GM18868 (cell line): ENCODE data around the gene TEAD4.
A peak's percentile ranks its signal among the peaks of the same experiment; 100 is the strongest.

Experiments
- ATAC-seq: cut with Tn5 transposase; IDR thresholded peaks from one replicate; pipeline ENCODE4 v1.9.1; 2021; ENCODE audit warnings: mild to moderate bottlenecking, moderate library complexity; ENCODE audit not compliant: unreplicated experiment

The TEAD4 gene

DNA sequence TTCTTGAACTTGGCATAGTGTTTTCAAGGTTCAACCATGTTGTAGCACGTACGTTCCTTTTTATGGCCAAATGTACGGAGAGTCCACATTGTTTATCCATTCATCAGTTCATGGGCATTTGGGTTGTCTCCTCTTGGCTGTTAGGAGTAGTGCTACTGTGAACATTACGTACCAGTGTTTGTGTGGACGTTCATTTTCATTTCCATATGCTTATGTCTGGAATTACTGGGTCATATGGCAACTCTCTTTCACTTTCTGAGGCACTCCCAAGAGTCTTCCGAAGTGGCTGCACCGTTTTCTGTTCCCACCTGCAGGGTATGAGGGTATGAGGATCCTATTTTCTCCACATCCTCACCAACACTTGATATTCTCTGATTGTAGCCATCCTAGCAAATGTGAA, 68.9 kb downstream of the TEAD4 start:
- ATAC-seq: no peak

DNA sequence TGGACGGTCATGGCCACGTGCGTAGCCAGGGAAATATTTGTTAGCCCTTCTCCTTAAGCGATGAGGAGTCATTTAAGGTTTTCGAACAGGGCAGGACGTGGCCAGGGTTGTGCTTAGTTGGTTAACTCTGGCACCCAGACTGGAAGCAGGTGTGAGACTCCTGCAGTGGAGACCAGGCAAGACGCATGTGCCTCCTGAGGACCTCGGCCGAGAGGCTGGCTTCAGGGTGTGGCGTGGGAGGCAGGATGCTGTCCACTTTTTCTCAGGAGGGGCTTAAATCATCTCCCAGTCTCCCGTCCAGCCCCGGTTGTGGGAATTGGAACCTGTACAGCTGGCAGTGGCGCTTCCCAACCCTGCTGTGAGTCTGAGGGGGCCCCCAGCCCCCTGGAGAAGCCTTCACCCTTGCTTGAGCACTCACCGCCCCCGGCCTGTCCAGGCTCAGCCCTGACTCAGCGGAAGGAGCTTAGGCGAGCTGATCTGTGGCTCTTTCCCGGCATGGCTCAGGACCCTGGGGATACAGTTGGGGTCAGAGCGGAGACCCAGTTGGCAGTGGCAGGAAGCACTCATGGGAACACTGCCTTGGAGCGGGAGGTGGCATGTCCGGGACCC, 71.7 kb downstream of the TEAD4 start:
- no peak for ATAC-seq

DNA sequence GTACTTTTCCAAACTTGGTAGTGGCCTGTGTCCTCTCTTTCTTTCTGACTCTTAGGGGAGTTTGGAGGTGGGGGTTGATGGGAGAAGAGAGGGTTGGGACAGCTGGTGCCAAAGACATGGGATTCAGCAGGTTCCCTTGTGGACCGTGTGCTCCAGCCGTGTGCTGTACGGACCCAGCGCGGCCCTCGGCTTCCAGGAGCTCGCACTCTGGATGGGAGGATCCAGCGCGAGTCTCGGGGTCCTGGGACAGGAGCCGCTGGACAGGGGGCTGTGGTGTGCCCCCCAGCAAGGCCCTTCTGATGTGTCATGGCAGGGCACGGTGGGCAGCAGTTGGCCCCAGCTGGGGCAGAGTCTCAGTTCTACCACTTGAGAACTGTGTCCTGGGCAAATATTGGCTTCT, 73.0 kb downstream of the TEAD4 start:
- ATAC-seq: no peak

DNA sequence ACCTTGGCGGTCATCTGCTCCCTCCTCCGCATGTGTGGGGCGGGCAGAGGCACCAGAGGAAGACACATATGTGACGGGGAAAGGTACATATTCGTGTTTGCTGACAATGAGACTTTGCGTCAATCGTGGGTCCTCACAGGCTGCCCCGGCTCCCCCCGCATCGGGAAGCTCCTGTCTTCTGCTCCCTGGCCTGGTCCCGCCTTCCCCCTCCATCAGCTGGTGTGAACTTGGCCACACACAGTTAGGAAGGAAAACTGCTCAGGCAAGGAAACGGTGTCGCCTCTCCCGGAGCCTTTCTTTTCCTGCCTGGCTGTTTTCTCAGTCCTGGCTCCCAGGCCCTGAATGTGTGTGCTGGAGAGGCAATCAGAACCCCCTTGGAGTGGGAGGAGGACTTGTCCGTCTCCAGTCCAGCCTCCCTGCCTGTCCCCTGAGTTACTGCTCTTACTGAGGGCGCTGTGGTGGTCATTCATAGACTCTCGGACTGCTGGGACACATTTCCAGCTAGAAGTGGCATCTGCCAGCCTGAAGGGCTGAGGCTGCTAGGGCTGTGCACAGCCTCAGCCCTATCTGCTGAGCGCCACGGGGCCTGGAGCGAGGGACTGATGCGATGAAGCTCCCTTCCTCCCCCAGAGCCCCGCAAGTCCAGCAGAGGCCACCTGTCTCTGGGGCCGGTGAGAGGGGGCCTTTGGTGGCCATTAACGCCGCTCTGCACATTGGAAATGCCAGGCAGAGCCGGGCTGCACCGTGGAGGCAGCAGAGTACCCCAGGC, 73.8 kb downstream of the TEAD4 start:
- no peak for ATAC-seq

DNA sequence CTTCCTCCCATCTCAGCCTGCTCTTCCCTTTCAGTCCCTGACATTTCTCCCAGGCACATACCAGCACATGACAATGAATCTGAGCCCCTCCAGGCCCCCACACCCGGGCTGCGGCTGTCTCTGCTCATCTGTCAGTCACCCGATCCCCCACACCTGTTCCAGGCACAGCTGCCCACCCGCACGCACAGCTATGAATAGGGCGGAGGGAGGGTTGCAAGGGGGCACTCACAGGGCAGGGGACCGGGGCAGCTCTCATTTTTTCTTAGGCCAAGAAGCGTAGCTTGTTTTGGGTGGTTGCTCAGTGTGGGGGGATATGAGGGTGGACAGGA, 74.3 kb downstream of the TEAD4 start:
- ATAC-seq: no peak

DNA sequence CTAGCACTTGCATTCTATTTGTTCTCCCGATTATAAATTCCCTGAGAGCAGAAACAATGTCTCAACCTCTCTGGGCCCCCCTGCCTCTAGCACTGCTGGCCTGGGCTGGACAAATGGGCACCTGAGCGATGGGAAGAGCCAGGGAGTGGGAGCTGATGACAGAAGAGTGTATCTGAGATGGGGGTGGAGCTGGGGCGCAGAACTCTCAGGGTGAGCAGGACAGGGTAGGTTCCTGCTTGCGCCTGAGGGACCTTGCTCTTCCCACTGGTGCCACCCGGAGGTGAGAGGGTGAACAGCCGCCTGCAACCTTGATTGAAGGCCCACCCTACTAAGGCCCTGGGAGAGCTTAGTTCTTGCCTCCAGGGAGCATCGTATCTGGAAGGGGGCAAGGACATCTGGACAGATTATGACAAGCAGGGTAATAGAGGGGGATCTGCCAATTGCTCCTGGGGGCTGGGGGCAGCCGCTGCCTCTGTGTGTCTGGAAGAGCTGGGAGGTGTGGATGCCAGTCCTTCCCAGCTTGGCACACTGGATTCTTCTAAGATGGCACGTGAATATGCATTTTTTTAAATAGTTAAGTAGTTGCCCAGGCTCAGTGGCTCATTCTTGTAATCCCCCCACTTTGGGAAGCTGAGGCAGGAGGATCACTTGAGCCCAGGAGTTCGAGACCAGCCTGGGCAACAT, 75.0 kb downstream of the TEAD4 start:
- peak; percentile 50 for ATAC-seq

DNA sequence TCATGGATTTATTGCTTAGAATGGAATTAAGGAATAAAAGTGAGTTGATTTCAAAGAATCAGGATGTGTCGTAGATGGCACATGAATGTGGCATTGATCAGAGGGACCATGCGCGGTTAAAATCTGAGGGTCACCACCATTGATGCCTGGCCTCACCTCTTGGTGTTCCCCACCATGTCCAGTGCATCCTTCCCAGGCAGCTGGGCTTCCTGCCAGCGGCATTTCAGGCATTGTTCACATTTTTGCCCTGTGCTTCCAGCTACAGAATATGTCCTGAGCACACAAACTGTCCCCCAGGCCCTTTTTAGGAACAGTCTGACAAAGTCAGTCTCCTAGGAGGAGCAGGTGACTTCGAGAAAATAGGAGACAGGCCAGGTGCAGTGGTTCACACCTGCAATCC, 76.0 kb downstream of the TEAD4 start:
- ATAC-seq: no peak

DNA sequence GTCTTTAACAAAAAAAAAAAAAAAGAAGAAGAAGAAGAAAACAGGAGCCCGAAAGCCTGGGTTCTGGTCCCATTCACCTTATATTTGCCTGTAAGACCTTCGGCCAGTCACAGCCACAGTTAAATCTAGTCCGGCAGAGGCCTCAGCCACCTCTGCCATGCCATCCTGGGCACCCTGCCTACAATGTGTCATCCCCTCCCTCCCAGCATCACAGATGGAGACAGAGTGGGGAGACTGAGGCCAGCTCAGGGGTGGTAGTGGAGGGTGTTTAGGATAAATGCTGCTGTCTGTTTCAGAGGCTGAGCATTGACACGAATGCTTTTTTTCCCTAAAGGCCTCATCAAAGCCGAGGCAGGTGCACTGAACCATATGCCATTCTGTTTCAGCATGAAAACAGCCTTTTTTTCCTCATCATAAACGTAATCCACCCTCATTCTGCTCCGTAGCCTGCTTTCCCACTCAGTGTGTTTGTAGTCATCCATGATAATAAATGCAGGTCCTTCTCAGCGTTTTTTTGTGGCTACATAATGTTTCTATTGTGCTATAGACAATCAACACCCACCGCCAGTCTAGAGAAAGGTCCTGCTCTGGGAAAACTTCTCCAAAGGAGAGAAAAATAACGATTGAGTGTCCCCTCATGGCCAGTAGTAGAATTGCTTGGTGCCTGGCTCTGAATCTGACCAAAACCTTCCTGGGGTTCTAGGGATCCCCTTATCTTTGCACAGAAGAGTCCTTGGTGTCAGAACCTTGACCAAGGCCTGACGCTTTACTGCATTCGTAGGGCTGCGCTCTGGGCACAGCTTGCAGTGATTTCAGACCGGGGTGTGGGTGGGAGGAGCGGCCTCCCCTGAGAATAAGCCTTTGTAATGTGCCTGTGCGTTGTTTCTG, 76.9 kb downstream of the TEAD4 start:
- ATAC-seq: no peak

DNA sequence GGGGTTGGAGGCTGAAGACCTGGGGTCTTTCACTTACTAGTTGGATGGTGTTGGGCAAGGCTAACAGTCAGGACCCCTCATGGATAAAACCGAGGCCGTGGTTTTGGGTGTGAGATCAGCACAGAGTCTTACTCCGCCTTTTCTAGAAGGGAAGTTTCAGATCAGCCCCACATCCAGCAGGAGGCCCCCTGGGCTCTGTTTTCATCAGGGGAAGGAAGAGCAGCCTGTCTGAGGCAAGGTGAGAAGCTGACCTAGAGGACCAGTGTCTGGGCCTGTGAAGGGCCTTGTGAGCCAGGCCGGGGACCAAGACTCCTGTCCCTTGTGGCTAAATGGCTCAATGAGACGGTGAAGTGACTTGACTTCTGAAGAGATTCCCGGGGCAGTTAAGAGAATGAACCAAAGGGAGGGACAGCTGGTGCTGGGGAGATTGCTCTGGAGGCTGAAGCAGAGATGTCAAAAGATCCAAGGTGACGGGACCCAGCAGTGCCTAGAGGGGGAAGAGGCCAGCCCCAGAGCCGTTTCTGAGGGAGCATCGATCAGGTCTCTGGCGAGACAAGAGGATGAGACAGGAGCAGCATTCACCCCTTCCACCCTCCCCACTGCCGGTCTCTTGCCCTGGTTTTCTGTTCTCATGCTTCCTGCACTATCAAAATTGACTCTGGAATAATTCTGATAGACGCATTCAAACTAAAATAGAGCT, 77.9 kb downstream of the TEAD4 start:
- ATAC-seq: no peak

DNA sequence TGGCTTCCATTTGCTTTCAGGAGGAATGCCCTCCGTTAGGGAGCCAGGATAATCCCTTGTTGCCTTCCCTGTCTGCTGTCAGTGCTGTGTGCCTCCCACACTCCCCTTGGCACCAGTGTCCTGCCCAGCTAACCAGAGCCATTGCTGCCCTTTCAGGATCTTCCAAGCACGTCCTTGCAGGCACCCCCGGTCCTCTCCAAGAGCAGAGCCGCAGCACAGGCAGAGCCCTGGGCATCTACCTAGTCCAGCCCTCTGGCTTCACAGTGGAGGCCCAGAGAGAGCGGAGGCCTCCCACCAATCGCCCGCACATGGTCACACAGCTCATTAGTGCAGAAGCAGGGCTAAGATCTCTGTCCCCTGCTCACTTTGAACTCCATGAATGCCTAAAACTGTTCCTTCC, 79.0 kb downstream of the TEAD4 start:
- no peak for ATAC-seq

DNA sequence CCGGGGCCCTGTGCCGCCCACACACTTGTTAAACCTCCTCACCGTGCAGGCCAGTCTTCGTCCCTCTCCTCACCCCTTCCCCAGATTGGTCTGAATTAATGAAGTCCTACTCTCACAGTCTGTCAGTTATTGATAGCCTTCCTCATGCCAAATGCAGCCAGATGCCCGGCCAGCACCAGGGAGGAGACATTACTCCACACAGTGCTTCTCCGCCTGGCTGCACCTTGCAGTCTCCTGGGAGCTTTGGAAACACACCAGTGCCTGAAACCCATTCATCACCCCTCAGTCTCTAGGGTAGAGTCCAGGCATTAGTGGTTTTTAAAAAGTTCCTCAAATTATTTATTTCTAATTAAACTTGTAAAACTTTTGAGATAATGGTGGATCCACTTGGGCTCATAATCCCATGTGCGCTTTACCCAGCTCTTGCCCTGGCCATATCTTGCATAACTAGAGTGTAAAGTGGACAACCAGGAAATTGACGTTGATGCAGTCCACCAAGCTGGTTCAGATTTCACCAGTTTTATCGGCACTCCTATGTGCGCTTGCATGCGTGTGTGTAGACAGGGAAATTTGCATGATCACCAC, 79.8 kb downstream of the TEAD4 start:
- no peak for ATAC-seq

DNA sequence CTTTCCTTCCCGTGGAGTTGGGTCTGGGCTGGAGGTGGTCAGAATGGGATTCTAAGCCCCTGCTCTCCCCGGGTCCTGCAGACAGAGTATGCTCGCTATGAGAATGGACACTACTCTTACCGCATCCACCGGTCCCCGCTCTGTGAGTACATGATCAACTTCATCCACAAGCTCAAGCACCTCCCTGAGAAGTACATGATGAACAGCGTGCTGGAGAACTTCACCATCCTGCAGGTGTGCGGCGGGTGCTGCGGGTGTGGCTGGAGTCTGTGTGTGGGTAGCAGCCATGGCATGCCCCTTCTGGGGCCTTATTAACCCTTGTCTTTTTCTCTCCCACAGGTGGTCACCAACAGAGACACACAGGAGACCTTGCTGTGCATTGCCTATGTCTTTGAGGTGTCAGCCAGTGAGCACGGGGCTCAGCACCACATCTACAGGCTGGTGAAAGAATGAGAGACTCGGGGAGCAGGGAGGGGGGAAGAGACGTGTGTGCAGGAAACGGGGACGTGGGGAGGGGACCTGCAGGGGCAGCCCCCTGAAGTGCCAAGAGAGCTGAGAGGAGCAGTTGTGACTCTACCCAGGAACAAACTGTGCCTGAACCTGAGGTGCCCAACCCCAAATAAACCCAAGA, 80.9 kb downstream of the TEAD4 start:
- ATAC-seq: no peak

DNA sequence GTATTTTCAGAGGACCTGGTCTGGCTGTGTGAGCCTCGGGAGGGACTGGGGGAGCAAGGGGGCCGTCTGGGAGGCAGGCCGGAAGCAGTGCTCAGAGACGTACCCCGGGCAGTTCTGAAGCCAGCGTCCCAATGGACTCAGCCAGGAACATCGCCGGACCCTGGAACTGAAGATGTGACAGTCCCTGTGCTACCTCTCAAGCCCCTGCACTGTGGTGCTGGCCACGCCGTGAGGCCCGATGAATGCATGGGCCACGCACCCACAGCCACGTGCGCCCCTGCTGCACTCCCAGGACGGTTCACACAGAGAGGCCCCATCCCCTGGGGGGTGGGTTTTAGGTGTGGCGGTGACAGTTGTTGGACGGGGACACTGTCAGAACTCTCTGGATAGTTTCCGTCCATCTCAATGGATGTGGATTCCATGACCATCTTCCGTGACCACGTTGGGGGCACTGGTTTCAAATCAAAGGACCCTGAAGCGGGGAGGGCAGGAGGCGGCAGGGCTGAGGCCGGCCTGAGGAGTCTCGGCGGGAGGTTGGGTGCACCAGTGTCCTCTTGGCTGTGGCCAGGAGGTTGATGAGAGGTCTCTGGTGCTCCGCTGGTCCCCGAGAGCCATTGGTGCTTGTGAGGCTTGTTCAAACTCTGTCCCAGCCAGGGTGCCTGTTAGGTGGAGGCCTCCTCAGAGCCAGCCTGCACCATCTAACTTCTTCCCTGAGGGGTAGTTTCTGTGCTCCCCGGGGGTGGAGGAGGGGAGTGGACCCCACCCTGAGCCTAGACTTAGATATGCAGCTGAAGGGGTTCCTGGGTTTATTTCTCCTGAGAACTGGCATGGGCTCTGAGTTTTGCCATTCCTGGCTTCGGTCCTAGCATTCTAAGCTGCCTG, 81.7 kb downstream of the TEAD4 start:
- no peak for ATAC-seq

DNA sequence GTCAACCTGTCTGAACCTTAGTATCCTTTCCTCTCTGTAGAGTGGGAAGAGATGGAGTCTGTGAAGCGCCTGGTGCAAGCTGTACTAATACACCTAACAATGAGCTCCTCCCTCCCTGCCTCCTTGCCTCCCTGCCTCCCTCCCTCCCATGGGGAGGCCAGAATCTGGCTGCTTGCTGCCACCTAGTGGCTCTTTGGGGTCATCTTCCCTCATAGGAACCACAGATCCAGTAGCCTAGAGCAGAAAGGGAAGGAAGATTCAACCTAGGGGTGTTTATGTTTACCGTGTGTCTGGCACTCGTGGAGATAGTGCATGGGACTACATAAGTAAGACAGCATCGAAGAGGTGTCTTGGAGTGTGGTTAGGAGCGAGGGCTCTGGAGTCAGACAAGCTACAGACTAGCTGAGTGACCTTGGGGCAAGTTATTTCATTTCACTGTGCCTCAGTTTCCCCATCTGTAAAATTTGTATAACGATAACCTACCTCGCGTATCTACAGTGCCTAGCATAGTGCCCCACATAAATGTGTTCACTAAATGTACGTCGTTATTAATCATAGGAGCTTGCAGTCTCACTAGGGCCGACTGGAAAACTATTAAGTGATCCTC, 82.5 kb downstream of the TEAD4 start:
- ATAC-seq: no peak

DNA sequence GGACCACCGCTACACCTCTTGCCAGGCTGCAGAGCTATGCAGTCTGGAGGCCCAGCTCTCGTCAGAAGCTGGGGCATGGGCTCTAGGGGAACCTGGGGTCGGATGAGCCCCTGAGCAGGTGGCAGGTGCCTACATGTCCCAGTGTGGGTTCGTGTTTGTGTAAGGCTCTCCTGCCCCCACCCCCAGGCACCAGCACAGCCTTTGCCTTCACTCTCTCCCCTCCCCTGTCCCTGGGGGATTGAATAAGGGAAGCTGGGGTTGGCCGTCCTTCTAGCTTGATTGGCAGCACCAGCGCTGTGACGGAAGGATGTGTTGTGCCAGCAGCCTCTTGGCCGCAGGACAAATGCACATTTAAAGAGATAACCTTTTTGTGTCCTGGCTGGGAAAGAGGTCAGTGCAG, 83.2 kb downstream of the TEAD4 start:
- ATAC-seq: no peak

DNA sequence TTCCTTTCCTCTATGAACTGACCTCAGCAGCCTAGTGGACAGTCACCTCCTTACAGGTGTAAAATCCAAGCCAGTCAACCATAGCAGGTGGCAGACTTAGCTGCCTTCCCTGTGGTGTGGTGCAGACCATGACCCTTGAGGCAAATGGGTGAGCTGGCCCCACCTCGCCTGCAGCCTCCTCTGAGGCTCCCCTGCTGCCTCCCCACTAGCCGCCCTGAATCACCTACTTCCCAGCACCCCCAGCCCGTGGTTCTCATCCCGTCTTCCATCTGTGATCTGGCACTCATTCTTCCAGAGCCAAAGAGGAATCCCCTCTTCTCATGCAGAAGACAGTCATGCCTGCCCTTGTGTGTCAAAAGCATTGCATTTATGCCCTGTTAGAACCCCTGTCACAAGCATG, 83.6 kb downstream of the TEAD4 start:
- no peak for ATAC-seq

DNA sequence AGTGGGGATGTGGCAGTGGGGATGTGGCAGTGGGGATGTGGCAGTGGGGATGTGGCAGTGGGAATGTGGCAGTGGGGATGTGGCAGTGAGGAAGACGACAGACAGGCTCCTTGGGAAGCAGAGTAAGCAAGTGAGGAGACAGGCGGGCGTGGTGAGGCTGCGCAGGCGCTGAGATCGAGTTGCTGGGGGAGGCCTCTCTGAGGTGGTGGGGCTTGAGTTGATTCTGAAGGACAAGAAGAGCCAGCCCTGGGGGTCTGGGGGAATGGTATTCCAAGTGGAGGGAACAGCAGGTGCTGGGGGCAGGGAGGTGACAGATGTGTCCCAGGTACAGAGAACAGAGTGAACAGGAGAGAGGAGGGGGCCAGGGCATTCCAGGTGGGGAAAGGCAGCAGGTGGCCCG, 84.2 kb downstream of the TEAD4 start:
- ATAC-seq: no peak

DNA sequence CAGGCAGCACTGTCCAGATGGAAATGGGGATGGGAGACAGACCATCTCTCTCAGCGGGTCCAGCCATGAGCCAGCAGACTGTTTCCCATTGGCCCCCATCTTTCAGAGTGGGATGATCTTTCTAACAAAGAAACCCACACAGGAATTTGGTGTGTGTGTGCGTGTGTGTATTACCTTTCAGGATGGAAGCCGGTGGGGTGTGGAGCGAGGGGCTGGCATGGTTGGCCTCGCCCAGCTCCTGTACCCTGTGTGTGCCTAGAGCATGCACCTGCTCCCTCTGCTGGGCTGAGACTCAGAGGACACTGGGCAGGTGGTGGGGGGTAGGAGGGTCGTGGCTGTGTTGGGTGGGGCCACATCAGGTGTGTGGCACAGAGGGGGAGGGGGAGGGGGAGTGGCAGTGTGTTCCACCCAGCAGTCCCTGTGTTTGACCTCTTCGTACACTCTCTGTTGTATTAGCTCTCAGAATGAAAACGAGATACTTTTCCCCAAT, 85.0 kb downstream of the TEAD4 start:
- no peak for ATAC-seq
